GM21737 (cell line): ENCODE measurements around the gene PTGFR.

Experiments
- ATAC-seq: cut with Tn5 transposase; IDR thresholded peaks from one replicate; pipeline ENCODE4 v1.9.1; 2021; ENCODE audit warnings: mild to moderate bottlenecking, moderate library complexity; ENCODE audit not compliant: unreplicated experiment

PTGFR gene

GRCh38 chr1:78577257-78578100 lies 86.7 kb downstream of the PTGFR start:
- ATAC-seq = no peak

GRCh38 chr1:78586572-78586971 lies 95.8 kb downstream of the PTGFR start:
- ATAC-seq = no peak

- no peak for ATAC-seq
Observed at GRCh38 chr1:78587211-78587610, 96.4 kb downstream of the PTGFR start.
